ENCODE measurements around the gene NDUFB11. TPM values are rescaled to one million over a fixed set of nuclear protein-coding genes. Genes with fewer than 3 reads are reported as not detected.

NDUFB11 gene
- total RNA-seq, 1 experiment from 2014 or later, result 78.9 TPM

GRCh38 chrX:47174376-47174775, 29.9 kb upstream of the NDUFB11 start:
- H3K4me3 ChIP-seq (replicated peaks in 1 of 2; ENCODE audit: low read depth in 1 of 2, low read length in 2 of 2), result no peak overlapping the region
- DNase-seq (ENCODE audit: low read depth, low spot score) (no peak), ATAC-seq (no peak)
- H3K9ac ChIP-seq (ENCODE audit: low read length), result no peak overlapping the region
- TF ChIP-seq POLR2AphosphoS5 (IDR thresholded peaks at IDR 0.05; ENCODE audit: low read depth, low read length), result no peak
- no peak for TF ChIP-seq ATF3 (IDR thresholded peaks at IDR 0.05)
- no peak for TF ChIP-seq YY1 (IDR thresholded peaks at IDR 0.05; ENCODE audit: extremely low read depth, insufficient replicate concordance, low read depth, low read length)
- no peak for TF ChIP-seq TCF7L2 (IDR thresholded peaks at IDR 0.05; ENCODE audit: borderline replicate concordance, extremely low read depth, insufficient read depth, insufficient read length)
- no peak for TF ChIP-seq REST (IDR thresholded peaks at IDR 0.05; ENCODE audit: low read depth)
- no peak for TF ChIP-seq ZFX (IDR thresholded peaks at IDR 0.05)
- no peak for TF ChIP-seq CEBPB (IDR thresholded peaks at IDR 0.05; ENCODE audit: low read depth)
- TF ChIP-seq SP1 (IDR thresholded peaks at IDR 0.05; ENCODE audit: low read depth), result no peak
- no peak for TF ChIP-seq ELF1 (IDR thresholded peaks at IDR 0.05; ENCODE audit: borderline replicate concordance, low read depth)
- TF ChIP-seq POLR2A (IDR thresholded peaks at IDR 0.05; ENCODE audit: borderline replicate concordance, extremely low read depth, insufficient read depth, insufficient read length), result no peak
- TF ChIP-seq SRF (IDR thresholded peaks at IDR 0.05; ENCODE audit: low read depth), result no peak
- TF ChIP-seq JUND (IDR thresholded peaks at IDR 0.05), result no peak
- TF ChIP-seq EGR1 (IDR thresholded peaks at IDR 0.05; ENCODE audit: low read depth), result no peak
- no peak for TF ChIP-seq ZBTB33 (IDR thresholded peaks at IDR 0.05; ENCODE audit: extremely low read depth, insufficient replicate concordance, low read length)
- TF ChIP-seq ZNF274 (IDR thresholded peaks at IDR 0.05; ENCODE audit: low read depth, low read length), result no peak
- no peak for TF ChIP-seq RAD21 (IDR thresholded peaks at IDR 0.05; ENCODE audit: low read depth)
- no peak for TF ChIP-seq EZH2 (IDR thresholded peaks at IDR 0.05)
- no peak for TF ChIP-seq MAX (IDR thresholded peaks at IDR 0.05)
- TF ChIP-seq CBX3 (IDR thresholded peaks at IDR 0.05; ENCODE audit: low read depth), result no peak
- TF ChIP-seq SIN3A (IDR thresholded peaks at IDR 0.05; ENCODE audit: low read depth), result no peak
- H3K4me1 ChIP-seq (ENCODE audit: control insufficient read depth in 1 of 2, insufficient read depth in 2 of 2, low read length in 2 of 2), result no peaks in the 10 kb centered on the region
- intact Hi-C loops (cut with micrococcal nuclease), result no loop called here
- no peaks in the 10 kb centered on the region for H3K36me3 ChIP-seq (ENCODE audit: control insufficient read depth in 1 of 2, insufficient read depth in 2 of 2, low read length in 2 of 2)
- ChIA-PET POLR2A (no interaction called here), CTCF (no interaction called here), RAD21 (ENCODE audit: low non-redundant PET in 1 of 2, low total read pairs in 2 of 2, uncharacterized antibody in 2 of 2, unreplicated experiment in 2 of 2) (no interaction called here)
- H3K9me3 ChIP-seq (ENCODE audit: control insufficient read depth in 1 of 2, insufficient read depth in 1 of 2, low read depth in 1 of 2, low read length in 2 of 2), result no peaks in the 10 kb centered on the region
- H3K4me2 ChIP-seq (ENCODE audit: low read length), result no peak overlapping the region
- H3K9me2 ChIP-seq (ENCODE audit: insufficient read depth), result no peaks in the 10 kb centered on the region
- H3K27ac ChIP-seq (ENCODE audit: low read depth, low read length), result no peak overlapping the region
- H3K79me2 ChIP-seq (ENCODE audit: insufficient read depth, low read length), result no peaks in the 10 kb centered on the region
- H2AFZ ChIP-seq (ENCODE audit: low read depth, low read length, poor library complexity, severe bottlenecking), result no peak overlapping the region
- no peaks in the 10 kb centered on the region for H4K20me1 ChIP-seq (ENCODE audit: insufficient read depth)
- BruUV-seq (replicated peaks), result no TSS peak
- H3K27me3 ChIP-seq (ENCODE audit: insufficient read depth, low read length), result no peaks in the 10 kb centered on the region
